SJSA1 (cell line): Measurements from ENCODE around the gene UBXN6. TPM values are rescaled to one million over a fixed set of nuclear protein-coding genes. Genes with fewer than 3 reads are reported as not detected.

ENCODE experiments used
- DNase-seq, 2 experiments: peaks; one replicate each; pipeline ENCODE4 v3.0.0-alpha.2; 2015 to 2020; ENCODE audit warnings: low spot score in 2 of 2, low read depth in 1 of 2
- H3K27ac ChIP-seq: fragments of 250-450 bp; sonication (Bioruptor Pico); 2 replicates; pipeline ENCODE4 v1.5.1; 2020; ENCODE audit warnings: mild to moderate bottlenecking, moderate library complexity
- H3K27me3 ChIP-seq: fragments of 250-450 bp; sonication (Bioruptor Pico); replicated peaks from 2 replicates; pipeline ENCODE4 v1.5.1; 2020; ENCODE audit warnings: mild to moderate bottlenecking, moderate library complexity
- H3K36me3 ChIP-seq: fragments of 250-450 bp; sonication (Bioruptor Pico); 2 replicates; pipeline ENCODE4 v1.5.1; 2020; ENCODE audit warnings: mild to moderate bottlenecking
- H3K4me1 ChIP-seq: fragments of 250-450 bp; sonication (Bioruptor Pico); replicated peaks from 2 replicates; pipeline ENCODE4 v1.6.1; 2021; ENCODE audit warnings: mild to moderate bottlenecking
- H3K4me3 ChIP-seq: fragments of 250-450 bp; sonication (Bioruptor Pico); 2 replicates; pipeline ENCODE4 v1.5.1; 2020; ENCODE audit warnings: mild to moderate bottlenecking
- H3K9me3 ChIP-seq: fragments of 250-450 bp; sonication (Bioruptor Pico); replicated peaks from 2 replicates; pipeline ENCODE4 v1.5.1; 2020; ENCODE audit warnings: mild to moderate bottlenecking
- total RNA-seq: library from RNA; depleted of rRNA; stranded (reverse); fragments of >200 nt; shearing (Covaris generic); gene quantifications from 2 replicates; pipeline ENCODE4 v1.2.3, GENCODE V29; 2014

UBXN6 gene
- total RNA-seq, 1 experiment from 2014 or later, result 39.3 TPM

DNA sequence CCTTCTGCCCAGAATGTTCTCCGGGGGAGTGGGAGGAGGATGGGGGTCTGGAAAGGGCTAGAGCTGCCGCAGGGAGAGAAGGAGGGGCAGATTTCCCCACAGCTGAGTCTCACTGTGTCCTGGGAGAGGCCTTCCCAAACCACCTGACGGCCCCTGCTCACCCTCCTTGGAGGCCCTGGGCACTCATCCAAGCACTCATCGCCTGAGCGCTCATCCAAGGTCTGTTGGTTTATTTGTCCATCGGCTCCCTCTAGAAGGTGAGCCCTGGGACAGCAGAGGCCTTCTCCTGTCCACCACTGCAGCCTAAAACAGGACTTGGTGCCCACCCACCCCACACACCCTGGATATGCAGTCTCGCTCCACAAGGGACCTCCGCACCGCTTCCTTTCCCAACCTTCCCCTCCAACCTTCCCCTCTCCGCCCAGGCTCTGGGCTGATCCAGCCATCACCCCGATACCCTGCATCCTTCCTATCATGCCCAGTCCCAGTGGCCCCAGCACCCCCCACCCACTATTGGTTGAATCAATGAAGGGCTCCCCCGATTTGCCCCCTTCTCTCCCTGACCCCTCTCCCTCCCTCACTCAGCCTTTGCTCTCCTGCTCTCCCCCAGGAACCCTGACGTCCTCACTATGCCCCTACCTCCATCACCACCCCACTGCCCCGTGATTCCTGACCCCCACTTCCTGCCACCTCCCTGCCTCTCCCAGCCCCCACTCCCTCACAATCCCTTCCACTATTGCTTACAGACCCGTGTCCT, 1.7 kb downstream of the UBXN6 start:
- Histone ChIP-seq H3K4me3 (peak overlapping the region; percentile 49), H3K4me1 (peaks cover 23% of the 10 kb centered on the region)
- peak in 1 of 2 experiments; percentile 55 for DNase-seq

DNA sequence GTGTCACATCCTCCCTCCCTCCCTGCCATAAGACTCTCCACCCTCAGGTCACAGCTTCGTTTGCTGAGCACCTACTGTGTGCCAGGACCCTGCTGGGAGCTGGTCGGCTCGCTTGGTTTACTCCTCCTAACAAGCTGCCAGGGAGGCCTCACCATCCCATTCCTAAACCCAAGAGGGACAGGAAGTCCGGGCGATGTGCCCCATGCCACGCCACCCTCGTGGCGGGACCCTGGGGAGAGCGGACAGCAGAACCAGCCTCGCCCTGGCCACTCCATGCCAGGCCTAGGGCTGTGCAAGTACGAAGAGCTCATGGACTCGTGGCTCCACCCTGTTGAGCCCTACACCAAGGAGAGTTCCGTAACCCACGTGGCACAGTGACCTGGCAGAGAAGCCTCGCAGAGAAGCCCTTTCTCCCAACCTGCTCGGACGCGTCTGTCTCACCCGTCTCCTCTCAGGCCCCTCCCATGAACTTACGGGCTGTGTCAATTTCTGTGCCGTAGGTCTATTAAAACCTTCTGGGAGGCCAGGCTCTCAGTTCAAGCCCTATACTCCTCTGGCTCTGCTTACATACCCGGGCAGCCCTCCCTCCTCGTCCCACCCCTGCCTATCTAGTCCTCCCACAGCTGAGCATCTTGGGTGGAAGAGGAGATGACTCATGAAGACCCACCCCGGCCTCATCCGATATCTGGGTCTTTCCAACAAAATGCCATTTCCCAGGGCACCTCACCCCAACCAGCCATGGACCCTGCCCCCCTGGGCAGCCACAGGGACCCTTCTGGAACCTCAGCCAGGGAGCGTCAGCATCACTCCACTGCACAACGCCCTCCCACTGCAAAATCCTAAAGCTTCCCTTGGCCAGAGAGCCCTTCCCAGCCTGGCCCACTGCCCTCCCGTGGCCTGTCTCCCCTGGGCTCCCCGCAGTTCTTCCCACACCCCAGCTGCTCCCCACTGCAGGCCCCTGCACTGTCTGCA, 2.6 kb downstream of the UBXN6 start:
- no peaks in the 10 kb centered on the region for H3K27me3 ChIP-seq
- no peaks in the 10 kb centered on the region for H3K9me3 ChIP-seq
- peaks cover 38% of the 10 kb centered on the region for H3K36me3 ChIP-seq
- H3K27ac ChIP-seq, result no peak overlapping the region
- no peak overlapping the region for H3K4me3 ChIP-seq
- H3K4me1 ChIP-seq, result peaks cover 23% of the 10 kb centered on the region
- DNase-seq, result no peak

More for the DNA sequence above, 1.7 kb downstream of the UBXN6 start:
- Histone ChIP-seq H3K27me3 (no peaks in the 10 kb centered on the region), H3K9me3 (no peaks in the 10 kb centered on the region), H3K27ac (0 out of 2 replicates have a peak overlapping the region, but pooled peaks have one; percentile 28), H3K36me3 (peaks cover 37% of the 10 kb centered on the region)

DNA sequence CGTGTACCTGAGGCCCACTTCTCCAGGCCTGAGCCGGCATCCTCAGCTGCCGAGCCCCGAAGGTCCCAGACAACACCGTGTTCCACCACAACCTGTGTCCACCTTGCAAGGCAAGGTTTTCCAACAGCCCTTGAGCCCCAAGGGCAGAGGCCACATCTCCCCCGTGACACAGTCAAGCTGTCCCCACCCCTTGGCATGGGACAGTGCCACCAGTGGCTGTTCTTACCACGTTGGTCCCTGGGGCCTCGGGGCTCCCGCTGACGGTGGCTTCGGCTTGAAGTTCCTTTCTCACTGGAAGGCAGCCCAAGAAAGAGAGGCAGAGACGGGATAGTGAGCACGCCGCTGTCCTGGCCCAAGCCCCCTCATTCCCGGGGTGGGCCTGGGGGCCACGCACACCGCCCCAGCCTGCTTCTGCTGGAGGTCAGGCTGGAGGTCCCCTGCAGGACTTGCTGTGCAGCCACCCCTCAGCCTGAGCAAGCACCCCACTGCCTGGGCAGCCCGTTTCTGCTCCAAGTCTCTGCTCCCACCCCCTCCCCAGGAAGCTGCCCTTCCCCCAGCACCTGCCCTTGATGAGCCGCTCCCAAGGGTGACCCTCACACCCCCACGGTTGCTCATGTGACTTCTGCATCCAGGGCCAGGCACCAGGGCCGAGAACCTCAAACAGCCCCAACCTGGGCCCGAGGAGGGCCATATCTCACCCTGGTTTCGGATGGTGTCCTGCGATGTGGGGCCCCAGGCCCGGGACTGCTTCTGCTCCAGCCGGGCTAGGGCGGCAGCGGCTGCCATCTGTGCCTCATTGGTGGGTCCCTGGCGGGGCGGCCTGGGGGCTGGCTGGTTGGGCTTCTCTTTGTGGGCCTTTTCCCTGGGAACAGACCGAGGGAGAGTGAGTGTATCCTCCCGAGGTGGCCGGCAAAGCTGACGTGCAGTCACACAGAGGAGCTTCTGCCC, 4.1 kb downstream of the UBXN6 start:
- H3K4me3 ChIP-seq, result no peak overlapping the region
- peaks cover 52% of the 10 kb centered on the region for H3K36me3 ChIP-seq
- no peak overlapping the region for H3K27ac ChIP-seq
- H3K9me3 ChIP-seq, result no peaks in the 10 kb centered on the region
- no peaks in the 10 kb centered on the region for H3K27me3 ChIP-seq
- H3K4me1 ChIP-seq, result peaks cover 23% of the 10 kb centered on the region
- DNase-seq, result no peak

DNA sequence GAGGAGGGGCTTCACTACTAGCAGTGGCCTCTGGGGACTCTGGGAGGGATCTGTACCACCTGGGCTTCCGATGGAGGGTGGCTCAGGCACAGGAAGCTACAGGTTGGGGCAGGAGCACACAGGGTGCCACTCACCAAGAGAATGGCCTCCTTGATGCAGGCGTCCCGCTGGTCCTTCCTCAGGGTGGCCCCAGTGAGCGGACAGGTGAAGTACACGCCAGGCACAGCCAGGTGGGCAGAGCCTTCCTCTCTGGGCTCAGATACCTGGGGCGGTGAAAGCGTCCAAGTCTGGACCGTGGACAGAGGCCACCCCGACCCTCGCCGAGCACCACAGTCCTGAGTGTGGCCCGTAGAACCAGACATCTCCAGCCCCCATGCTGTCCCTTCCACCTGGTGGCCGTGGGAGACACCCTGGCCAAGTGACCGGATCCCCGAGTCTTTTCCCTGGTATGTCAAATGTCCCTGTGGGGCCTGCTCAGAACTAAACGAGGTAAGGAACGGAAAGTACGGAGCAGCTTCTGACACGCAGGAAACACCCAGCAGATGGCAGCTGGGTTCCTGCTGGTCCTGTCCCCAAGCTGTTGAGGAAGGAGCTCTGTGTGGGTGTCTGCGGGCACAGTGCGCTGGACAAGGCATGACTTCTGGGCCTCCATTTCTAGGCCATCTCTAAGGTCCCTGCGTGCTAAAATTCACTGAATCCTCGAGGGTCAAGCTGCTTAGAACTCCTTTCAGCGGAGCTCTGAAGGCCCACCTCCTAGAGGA, 5.2 kb downstream of the UBXN6 start:
- H3K4me1 ChIP-seq, result peaks cover 20% of the 10 kb centered on the region

DNA sequence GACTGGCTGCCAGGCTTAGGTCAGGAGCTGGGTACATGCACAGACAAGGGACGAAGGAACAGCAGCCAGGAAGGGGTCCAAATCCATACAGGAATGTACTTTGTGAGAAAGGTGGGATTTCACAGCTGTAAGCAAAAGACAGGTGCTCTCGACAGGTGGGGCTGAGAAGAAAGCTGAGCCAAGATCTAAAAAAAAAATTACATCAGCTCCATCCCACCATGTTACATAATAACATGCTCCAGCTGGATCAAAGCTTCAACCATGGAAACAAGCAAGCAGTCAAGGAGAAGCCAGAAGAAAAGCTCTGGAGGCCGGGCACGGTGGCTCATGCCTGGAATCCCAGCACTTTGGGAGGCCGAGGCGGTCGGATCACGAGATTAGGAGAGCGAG, 8.0 kb downstream of the UBXN6 start:
- H3K27ac ChIP-seq, result no peak overlapping the region
- no peaks in the 10 kb centered on the region for H3K9me3 ChIP-seq
- no peaks in the 10 kb centered on the region for H3K4me1 ChIP-seq
- no peak for DNase-seq
- no peaks in the 10 kb centered on the region for H3K27me3 ChIP-seq
- H3K4me3 ChIP-seq, result no peak overlapping the region
- peaks cover 90% of the 10 kb centered on the region for H3K36me3 ChIP-seq

More for the DNA sequence above, 5.2 kb downstream of the UBXN6 start:
- H3K4me3 ChIP-seq, result no peak overlapping the region
- H3K36me3 ChIP-seq, result peaks cover 63% of the 10 kb centered on the region
- DNase-seq, result no peak
- no peak overlapping the region for H3K27ac ChIP-seq
- no peaks in the 10 kb centered on the region for H3K27me3 ChIP-seq
- no peaks in the 10 kb centered on the region for H3K9me3 ChIP-seq

DNA sequence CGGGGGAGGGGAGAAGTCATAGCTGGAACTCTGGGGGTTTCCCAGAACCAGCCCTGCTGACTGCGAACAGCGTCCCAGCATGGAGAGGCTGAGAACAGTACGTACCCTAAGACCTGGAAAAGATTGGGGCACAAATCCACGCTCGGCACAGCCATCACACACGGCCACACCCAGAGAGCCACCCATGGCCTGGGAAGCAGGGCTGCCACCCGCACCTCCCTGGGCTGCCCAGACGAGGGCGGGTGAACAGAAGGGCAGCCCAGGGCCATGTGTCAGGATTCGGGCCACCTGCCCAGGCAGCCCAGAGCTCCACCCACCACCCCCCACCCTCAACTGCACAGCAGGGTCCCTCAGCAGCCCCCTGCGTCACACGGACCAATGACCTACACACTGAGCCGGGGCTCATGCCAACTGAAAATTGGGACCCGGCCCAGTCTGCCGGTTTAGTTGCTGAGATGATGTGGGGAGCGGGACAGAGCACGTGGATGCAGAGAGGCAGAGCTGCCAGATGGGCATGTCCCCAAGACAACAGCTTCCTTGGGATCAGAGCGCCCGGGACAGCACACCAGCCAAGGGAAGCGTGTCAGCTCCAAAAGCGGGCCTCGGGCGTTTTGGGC, 8.5 kb downstream of the UBXN6 start:
- peaks cover 90% of the 10 kb centered on the region for H3K36me3 ChIP-seq
- no peaks in the 10 kb centered on the region for H3K4me1 ChIP-seq
- no peak overlapping the region for H3K4me3 ChIP-seq
- no peak overlapping the region for H3K27ac ChIP-seq
- no peaks in the 10 kb centered on the region for H3K9me3 ChIP-seq
- no peaks in the 10 kb centered on the region for H3K27me3 ChIP-seq
- DNase-seq, result no peak

DNA sequence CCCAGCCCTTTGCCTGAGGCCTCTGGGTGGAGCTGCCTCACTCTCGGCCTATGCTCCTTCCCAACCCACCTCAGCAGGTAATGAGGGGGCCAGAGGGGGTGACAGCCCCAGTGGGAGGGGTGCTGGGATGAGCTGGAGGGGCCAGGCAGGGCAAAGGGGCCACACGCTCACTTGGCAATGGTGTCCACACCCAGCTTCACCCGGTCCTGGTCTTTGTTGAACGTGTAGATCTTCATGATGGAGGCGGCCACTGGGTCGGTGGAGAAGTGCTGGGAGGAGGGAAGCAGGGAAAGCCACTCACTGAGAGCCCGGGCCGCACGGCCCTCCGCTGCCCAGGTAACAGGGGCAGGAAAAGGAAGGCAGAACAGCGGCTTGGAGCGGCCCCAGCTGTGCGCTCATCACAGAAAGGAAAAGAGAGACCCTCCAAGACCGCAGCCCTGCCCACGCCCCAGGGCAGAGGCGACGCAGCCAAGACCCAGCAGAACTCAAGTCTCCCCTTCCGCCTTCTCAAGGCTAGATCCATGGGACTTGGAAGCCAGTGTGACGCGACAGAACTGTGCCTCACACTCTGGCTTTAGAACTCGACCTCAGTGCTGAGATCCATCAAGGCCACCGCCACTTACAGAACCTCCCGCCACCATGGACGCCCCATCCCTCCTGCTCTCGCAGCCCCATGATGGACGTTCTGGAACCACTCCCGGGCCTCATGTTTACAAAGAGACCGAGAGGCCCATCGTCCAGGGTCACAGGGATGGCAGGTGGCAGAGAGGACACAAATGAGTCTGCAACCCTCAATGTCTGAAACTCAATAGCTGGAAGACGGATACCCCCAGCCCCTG, 9.2 kb downstream of the UBXN6 start:
- Histone ChIP-seq H3K4me1 (no peaks in the 10 kb centered on the region), H3K36me3 (peaks cover 92% of the 10 kb centered on the region), H3K27me3 (no peaks in the 10 kb centered on the region), H3K4me3 (no peak overlapping the region), H3K27ac (no peak overlapping the region), H3K9me3 (no peaks in the 10 kb centered on the region)
- no peak for DNase-seq

DNA sequence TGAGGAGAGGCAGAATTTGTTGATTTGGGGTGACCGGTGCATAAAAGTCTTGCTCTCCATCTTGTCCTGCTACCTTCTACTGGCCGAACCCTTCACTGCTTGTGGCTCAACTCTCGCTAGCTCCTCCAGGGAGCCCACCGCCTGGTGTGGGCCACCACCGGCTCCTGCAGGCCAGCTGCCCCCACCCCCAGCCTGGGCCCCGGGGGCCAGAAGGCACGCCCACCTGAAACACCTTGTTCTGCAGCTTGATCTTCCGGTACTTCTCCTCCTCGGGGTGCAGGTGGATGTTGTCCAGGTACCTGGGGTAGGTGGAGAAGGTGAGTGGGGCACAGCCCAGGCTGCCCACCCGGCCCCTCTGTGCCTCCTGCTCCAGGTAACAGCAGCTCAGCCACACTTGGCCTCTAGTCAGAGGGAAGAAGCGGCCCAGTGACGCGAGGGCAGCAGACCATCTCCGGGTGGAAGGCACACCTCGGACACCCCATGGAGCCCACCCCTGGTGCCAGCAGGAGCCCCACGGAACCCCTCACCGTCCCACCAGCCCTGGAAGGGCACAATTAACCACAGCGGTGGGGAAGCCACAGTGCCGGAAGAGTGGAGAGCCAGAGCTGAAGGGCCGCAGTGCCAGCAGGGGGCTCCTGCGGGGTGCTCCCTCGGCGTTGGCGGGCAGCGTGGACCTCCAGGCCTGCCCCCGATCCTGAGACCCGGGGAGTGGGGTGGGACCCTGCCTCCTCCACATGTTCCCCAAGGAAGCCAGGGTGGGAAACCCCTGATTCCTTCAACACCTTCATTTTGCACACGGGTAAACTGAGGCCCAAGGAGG, 10.1 kb downstream of the UBXN6 start:
- H3K9me3 ChIP-seq, result no peaks in the 10 kb centered on the region
- H3K27me3 ChIP-seq, result no peaks in the 10 kb centered on the region
- H3K36me3 ChIP-seq, result peaks cover 90% of the 10 kb centered on the region
- no peak for DNase-seq
- H3K27ac ChIP-seq, result no peak overlapping the region
- no peak overlapping the region for H3K4me3 ChIP-seq
- H3K4me1 ChIP-seq, result no peaks in the 10 kb centered on the region

DNA sequence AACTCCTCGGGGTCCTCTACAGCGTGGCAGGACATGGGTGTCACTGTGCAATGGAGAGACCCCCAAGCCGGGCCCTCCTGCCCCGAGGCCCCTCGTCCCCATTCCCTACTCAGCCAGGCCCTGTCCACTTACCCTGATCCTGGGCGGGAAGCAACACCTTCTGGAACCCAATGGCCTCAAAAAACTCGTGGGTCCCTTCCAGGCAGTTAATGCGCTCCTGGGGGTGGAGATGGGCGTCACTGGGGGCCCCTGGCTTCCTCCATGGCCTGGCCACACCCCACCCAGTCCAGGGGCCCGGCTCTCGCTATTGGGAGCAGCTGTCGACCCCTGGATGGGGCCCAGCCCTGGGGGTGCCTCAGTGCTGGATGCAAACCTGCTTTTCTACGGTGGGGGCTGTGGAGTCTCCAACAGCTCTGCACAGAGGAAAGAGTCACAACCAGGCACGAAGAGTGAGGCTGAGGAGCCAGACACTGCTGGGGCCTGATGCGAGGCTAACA, 10.8 kb downstream of the UBXN6 start:
- H3K4me1 ChIP-seq, result no peaks in the 10 kb centered on the region
- H3K27me3 ChIP-seq, result no peaks in the 10 kb centered on the region
- peaks cover 90% of the 10 kb centered on the region for H3K36me3 ChIP-seq
- no peak overlapping the region for H3K4me3 ChIP-seq
- no peak for DNase-seq
- H3K27ac ChIP-seq, result no peak overlapping the region
- no peaks in the 10 kb centered on the region for H3K9me3 ChIP-seq

DNA sequence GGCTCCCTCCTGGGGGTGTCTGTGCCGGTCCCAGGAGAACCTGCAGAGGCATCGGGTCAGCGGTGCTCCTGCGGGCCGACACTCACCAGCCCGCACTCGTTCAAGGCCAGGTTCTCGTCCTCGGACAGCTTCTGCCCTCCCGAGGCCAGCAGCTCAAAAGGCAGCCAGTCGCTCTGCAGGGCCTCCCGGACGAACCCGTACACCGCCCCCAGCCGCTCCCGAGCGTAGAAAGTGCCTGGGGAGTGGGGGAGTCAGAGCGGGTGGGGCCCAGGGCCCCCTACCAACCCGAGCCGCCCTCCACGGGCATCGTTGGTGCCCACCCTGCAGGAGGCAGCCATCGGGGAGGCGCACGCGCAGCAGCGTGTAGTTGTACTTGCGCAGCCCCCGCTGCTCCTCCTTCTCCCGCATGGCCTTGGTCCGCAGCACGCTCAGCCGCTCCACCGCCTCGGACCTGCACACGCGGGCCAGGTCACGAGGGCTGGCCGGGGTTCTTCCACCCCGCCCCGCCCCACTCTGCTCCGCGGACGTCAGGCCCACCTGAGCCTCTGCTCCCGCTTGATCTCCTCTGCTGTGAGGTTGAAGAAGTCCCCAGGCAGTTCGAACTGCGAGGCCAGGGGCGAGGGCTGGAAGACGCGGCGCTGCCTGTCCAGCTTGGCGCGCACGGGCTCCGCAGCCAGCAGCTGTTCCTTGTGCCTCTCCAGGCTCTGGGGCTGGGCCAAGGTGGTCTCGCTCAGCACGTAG, 11.5 kb downstream of the UBXN6 start:
- Histone ChIP-seq H3K9me3 (no peaks in the 10 kb centered on the region), H3K27me3 (no peaks in the 10 kb centered on the region), H3K4me1 (no peaks in the 10 kb centered on the region), H3K27ac (no peak overlapping the region), H3K36me3 (peaks cover 88% of the 10 kb centered on the region), H3K4me3 (no peak overlapping the region)
- DNase-seq, result no peak
